ENCODE measurements around the gene SLC41A1.

GRCh38 chr1:205739348-205740160 is 73.4 kb downstream of the SLC41A1 start:
- TF ChIP-seq POLR2AphosphoS5 (IDR thresholded peaks at IDR 0.05; ENCODE audit: low read depth, low read length) (no peak), TAF1 (IDR thresholded peaks at IDR 0.05; ENCODE audit: low read depth, low read length) (no peak), POLR2A (IDR thresholded peaks at IDR 0.05; ENCODE audit: low read depth, low read length) (no peak), POU2F2 (IDR thresholded peaks at IDR 0.05; ENCODE audit: low read depth, low read length) (no peak), SPI1 (IDR thresholded peaks at IDR 0.05; ENCODE audit: low read depth, low read length) (no peak), PAX5 (IDR thresholded peaks at IDR 0.05; ENCODE audit: insufficient read depth, low read length, severe bottlenecking) (no peak)

All from GM12891 (cell line).